NCI-H748 (cell line): Measurements from ENCODE around the gene DPPA2.
A peak's percentile ranks its signal among the peaks of the same experiment; 100 is the strongest.
"Not testable (repeated sequence)": the region's sequence is repeated elsewhere in the genome, so short reads cannot be mapped to it uniquely, and the experiment has no call there.

Source experiments
- DNase-seq: peaks from one replicate; lab custom pipeline; 2025; ENCODE audit not compliant: unreplicated experiment; lab: John Stamatoyannopoulos, UW

Gene DPPA2, protein sequence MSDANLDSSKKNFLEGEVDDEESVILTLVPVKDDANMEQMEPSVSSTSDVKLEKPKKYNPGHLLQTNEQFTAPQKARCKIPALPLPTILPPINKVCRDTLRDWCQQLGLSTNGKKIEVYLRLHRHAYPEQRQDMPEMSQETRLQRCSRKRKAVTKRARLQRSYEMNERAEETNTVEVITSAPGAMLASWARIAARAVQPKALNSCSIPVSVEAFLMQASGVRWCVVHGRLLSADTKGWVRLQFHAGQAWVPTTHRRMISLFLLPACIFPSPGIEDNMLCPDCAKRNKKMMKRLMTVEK

DNA sequence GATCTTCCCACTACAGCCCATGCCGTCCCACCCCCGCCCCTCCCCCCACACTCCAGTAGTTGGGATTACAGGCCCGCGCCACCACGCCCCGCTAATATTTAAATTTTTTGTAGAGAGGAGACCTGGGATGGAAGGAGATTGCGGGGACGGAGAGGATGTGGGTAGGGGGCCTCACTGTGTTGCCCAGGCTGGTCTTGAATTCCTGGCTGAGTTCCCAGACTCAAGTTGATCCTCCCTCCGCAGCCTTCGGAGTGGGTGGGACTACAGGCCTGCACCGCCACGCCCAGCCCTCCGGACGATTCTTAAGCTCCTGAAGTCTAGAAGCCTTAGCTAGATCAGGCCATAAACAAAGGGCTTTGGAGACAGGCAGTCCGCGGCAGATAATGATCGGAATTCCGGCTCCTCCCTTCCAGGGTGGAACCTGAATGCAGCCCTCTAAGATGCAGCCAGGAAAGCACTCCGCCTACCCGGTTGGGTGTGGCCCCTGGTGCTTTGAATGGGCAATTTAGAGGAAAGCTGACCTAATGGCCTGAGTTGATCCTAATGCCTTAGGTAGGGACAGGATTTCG lies at the start of gene DPPA2:
TSS of gene DPPA2 (minus strand) at position 356 of the 569 bp plus-strand sequence. CDS start 1,975 bp downstream, outside the sequence.
- peak; percentile 52 for DNase-seq

DNA sequence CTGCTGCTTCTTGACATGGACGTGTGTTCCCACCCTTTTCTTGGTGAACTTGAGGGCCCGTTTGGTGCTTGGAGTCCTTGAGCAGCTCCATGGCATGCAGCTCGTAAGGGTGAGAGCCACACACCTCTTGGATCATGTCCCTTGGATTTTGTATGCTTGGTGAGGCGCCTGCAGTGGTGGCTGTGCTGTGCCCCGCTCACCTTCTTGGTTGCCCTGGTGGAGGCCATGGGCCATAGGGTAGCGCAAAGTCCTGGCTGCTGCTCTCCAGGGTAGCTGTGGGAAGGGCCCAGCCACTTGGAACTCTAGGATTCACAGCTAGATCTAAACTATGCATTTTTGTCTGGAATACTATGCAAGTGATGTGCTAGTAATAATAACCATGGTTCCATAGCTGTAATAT lies 47.8 kb upstream of the DPPA2 start:
- DNase-seq = no peak

DNA sequence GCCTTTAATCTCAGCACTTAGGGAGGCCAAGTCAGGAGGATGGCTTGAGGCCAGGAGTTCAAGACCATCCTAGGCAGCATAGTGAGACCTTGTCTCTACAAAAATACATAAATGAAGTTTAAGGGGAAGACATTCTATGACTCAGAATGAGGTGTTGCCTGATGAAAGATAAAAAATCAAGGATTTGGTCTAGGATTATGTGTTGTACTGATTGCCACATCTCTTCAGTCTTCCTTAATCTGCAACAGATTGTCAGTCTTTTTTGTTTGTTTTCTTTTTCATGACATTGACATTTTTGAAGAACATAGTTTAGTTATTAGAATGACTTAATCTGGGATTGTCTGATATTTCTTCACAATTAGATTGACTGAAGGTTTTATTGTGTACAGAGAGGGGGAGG lies 47.3 kb upstream of the DPPA2 start:
- DNase-seq = no peak

DNA sequence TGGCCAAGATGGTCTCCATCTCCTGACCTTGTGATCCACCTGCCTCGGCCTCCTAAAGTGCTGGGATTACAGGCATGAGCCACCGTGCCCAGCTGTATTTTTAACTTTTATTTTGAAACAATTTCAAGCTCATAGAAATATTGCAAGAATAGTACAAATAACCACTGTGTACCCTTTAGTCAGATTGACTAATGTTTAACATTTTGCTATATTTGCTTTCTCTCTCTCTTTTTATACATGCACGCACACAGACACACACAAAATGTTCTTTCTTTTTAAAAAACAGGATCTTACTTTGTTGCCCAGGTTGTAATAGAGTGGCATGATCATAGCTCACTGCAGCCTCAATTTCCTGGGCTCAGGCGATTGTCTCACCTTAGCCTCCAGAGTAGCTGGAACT lies 46.5 kb upstream of the DPPA2 start:
- DNase-seq = no peak

DNA sequence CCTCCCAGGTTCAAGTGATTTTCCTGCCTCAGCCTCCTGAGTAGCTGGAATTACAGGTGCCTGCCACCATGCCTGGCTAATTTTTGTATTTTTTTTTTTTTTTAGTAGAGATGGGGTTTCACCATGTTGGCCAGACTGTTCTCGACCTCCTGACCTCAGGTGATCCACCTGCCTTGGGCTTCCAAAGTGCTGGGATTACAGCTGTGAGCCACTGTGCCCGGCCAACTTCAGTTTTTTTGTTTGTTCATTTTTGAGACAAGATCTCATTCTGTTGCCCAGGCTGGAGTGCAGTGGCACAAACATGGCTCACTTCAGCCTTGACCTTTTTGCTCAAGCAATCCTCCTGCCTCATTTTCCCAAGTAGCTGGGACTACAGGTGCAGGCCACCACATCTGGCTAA lies 42.5 kb upstream of the DPPA2 start:
- DNase-seq = not testable (repeated sequence)

DNA sequence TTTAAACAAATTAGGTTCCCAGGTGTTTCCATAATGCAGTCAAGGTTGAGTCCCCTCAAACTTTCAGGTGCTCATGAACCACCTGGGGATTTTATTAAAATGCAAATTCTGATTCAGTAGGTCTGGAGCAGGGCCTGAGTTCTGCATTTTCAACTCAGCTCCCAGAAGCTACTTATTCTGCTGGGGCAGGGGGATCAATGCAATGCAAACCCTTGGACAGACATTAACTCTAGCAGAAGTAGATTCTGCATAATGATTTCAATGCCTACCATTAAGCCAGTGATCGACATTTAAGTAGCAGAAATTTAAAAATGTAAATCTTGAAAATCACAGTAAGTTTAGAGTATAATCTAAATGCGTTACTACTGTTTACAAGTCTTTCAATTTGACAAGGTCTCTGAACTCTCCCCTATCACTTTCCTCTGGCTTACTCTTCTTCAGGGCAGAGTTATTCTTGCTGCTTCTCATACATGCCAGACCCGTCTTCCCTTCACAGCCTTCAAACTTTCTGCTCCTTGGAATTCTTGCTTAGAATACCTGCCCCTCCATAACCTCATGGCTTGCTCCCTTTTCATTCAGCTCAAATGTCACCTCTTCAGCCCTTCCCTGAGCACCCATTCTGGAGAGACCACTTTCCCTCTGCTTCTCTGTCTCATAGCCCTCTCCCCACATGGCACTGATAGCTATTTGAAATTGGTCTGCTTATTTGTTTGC lies 40.3 kb upstream of the DPPA2 start:
- no peak for DNase-seq

DNA sequence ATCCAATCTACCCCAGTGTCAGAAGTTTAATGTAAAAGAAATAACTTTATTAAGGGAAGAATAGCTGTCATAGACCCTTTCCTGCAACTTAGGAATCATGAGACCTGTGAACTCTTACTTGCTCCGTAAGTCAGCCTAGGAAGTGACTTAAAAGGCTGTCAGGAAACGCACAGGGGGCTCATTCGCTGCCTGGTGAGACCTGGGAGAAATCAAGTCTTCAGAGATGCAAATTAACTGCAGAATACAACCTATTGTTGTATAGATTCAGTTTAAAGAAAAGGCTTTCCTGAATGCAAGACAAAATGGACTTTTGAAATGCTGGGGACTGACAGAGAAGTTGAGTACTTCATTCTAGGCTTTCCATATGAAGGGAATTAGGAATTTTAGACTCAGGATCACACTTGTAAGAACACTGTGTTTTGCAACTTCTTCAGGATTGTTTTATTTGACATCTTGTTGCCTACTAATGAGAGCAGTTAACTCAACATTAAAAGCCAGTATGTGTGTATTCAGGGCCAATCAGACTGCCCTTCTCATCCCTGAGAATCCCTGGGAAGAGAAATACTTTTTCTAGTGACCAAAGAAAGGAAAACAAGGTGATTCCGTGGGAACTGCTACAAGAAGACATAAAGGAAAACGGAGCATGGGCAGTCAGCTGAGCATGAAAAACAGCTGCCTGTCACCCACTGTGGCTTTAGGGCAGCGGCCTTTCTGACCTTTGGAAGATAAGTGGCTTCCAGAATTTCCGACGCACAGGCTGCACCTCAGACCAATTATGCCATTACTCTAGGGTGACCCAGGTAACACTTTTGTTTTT lies 39.5 kb upstream of the DPPA2 start:
- DNase-seq = peak; percentile 33

DNA sequence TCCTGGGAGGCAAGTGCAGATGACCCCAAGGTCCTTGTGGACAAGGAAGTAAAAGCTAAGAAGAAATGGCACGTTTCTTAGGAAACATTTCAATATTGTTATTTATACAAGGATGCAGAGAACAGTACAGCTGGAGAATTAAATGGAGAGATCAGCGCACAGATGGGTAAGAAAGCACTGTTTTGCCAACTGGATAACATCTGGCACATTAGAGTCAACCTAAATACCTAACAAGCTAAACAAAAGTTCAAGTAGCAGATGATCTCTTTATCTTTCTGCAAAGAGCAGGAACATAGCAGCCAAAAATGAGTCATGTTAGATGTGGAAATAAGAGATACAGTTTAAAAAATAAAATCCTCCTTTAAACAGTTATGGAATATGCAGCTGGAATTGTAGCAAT lies 36.7 kb upstream of the DPPA2 start:
- no peak for DNase-seq

DNA sequence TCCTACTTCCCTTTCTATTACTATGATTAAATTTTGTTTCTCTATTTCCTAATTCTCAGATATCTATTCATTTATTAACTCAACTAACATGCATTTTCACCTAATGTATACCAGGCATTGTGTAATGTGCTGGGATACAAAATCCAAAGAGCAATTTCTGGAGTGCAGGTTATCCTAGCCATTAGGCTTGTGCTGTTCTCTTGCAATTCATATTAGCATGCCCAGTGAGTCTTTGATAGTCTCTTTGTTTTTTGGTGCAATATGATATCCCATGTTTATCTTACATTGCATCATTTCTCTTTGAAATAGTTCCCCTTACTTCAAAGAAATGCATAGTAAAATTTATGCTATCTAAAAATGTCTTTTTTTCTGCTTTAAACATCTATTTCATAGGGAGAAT lies 34.9 kb upstream of the DPPA2 start:
- no peak for DNase-seq

DNA sequence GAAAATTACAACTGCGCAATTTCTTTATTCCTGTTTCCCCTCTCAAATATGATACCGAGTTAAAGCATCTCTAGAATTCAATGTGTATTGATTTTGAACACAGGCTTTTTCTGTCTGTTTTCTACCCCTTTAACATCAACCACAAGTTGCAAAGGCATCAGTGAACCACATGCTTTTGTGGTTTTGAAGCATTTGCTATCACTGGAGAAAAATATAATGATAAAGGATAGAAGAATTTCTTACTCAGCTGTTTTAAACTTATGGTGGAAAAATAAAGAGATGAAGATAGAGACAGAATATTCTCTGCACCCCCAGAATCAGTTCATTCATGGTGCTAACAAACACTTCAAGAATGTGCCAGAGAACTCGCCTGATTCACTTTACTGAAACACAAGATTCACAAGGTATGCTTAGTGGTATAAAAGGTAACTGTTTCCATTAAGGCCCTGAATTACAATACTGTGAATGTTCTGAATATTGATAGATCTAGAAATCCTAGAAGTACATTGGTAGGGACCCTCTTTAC lies 30.5 kb upstream of the DPPA2 start:
- DNase-seq = no peak

DNA sequence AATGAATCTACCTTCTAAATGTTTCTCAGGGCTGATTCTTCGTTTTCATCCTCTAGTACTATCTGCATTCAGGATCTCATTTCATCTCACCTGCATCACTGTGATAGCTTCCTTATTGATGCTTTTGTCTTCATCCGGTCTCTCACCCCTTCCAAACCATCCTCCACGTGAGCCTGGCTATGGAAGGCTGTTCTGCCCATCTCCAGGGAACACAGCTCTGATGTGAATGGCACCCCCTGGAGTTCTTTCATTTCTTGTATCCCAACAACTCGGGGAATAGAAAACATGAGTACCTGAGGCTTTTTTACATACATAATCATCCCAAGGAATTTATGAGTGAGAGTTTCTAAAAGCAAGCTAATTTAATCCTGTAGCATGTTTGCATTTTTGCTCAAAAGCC lies 29.8 kb upstream of the DPPA2 start:
- no peak for DNase-seq

DNA sequence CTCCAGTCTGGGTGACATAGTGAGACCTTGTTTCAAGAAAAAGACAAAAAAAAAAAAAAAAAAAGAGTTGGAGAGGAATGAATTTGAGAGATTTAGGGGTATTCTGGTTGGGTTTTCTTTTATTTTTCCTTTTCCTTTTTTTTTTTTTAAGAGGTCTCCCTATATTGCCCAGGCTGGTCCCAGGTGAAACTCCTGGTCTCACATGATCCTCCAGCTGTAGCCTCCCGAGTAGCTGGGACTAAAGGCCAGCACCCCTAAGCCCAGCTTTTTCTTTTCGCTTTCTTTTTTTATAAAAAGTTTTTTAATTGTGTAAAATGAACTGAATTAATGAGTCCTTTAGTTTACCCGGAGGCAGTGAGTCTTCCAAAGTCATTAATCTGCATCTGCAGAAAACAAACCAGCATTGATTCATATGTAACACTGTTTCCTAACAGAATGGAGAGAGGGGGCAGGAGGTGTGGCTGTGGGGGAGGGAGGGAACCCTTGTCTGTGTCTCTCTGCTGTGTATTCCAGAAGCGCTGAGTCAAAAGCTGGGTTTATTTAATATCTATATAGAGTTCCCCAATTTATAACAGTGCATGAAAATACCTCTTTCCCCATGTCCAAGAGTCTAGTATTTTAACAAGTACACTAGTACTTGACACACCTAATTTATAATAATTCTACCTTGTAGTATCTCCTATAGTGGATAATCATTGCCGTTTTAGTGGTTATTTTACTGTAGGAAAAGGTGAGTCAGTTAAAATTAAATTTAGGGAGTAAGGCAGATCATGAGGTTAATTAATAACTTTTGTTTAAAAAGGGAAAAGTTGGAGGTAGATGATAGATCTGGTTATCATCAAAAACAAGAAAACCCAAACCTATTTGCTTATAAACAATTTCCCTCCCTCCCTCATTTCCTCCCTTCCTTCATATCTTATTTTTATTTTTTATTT lies 23.7 kb upstream of the DPPA2 start:
- no peak for DNase-seq

DNA sequence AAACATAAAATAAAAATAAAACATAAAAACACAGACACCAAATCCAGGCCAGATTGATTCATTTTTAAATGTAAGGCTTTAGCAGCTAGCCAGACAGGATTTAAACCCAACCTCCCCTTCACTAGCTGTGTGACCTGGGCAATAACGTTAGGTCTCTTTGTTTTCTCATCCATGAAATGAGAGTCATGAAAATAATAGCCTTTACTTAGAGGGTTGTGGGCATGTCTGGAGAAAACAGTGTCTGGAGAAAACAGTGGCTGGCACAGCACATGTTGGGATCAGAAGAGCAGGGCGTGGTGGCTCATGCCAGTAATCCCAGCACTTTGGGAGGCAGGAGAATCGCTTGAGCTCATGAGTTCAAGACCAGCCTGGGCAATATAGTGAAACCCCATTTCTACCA lies 22.9 kb upstream of the DPPA2 start:
- DNase-seq = peak; percentile 16

DNA sequence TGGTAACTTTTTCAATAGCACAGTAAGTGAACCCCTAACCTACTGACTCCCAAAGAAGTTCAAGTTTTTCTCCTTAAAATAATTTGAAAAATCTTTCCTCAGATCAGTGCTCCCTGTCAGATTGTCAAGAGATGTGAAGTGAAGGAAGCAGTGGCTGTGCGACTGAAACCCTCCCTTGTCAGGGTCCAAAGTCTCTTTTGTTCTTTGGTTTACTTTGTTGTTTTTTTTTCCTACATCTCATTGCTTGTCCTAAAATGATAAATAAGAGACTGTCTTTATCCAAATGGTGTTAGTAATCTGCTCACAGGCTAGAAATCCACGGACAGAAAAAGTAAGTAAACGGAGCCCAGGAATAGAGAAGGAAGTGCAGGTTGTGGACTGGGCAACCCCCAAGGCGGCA lies 22.0 kb upstream of the DPPA2 start:
- no peak for DNase-seq

DNA sequence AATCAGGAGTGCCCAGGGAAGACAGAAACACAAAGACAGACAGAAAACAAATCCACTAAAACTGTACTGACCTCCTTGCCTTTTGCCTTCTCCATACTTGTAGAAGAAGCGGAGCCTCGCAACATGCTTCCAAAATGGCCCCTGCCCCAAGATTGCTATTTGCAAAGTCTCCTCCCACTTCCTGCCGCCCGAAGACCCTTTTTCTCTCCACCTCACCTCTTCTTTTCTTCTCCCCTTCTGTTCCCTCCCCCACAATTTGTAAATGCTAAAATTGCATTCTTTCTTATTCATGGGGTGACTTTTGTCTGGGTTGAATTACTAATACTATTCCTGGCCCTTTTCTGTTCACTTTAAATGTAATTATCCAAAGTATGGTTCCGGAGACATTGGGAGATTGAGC lies 21.1 kb upstream of the DPPA2 start, which contains the start of gene DPPA4:
TSS of gene DPPA4 (minus strand) at position 154 of the 400 bp plus-strand sequence. CDS start at position 125, 29 bp downstream.
- no peak for DNase-seq

DNA sequence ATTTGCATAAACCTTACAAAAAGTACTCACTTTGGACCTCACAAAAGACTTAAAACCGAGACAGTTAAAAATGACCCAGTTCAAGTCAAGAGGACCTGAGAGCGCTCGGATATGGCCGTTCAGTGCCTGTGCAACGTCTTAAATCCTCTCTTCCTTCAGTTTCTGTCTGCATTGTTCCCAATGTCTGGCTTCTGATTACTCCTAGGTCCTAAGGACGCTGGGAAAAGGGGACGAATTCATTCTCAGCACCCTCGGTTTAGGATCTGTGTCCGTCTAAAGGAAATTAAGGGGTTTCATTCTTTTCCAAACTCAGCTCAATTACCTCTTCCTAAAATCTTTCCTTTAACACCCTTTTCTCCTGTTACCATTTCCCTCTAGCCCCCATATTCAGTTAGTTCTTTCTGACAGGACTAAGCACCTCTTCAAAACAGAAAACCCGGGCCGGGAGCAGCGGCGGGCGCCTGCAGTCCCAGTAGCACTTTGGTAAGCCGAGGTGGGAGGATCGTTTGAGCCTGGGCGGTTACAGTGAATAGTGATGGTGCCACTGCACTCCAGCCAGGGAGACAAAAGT lies 20.1 kb upstream of the DPPA2 start:
- no peak for DNase-seq

DNA sequence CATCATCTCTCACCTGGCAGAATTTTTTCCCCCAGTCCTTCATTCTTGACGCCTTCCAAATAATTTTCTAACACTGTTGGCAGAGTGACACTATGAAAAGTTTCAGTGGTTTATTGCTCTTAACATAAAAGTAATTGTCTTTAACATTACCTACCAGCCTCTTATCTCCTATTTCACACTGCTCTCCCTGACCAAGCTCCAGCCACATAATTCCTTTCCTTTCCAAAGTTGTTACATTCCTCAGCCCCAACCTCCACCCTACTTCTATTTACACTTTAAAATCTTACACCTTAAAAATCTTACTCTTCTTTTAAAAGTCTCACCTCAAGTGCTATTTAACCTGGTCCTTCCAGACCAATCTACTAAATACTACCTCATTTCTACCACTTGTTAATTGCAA lies 18.3 kb upstream of the DPPA2 start:
- DNase-seq = no peak

DNA sequence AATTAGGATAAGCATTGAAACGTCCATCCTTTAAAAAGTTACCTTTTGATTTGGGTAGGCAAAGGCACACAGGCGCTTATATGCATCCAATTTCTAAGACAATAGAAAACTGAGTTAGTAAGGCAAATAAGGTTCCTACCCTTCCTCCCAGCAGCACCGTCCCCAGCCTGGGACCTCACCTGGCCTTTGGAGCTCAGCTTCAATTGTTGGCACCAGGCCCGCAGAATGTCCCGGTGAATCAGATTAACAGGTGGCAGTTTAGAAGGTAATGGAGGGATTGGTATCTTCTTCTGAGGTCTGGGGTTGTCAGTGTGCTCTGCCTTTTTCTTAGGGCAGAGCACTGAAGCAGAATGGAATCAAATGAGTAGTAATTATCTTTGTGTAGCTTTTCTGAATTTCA lies 15.4 kb upstream of the DPPA2 start:
- DNase-seq = no peak

DNA sequence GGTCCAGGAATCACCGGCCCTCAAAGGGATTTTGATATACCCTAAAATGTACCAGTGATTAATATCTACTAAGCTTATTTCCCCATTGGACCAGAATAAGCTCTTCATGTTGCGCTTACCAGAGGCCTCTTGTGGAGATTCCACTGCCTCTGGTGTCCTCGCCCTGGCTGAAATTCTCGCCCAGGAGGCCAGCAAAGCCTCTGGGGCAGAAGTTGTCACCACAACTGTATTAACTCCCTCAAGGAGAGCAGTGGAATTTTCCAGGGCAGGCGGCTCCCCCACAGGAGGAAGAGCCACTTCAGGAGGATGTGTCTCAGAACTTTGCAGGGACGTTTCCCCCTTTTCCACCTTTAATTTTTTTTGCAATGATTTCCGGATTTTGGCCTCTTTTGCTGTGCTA lies 14.1 kb upstream of the DPPA2 start:
- no peak for DNase-seq

DNA sequence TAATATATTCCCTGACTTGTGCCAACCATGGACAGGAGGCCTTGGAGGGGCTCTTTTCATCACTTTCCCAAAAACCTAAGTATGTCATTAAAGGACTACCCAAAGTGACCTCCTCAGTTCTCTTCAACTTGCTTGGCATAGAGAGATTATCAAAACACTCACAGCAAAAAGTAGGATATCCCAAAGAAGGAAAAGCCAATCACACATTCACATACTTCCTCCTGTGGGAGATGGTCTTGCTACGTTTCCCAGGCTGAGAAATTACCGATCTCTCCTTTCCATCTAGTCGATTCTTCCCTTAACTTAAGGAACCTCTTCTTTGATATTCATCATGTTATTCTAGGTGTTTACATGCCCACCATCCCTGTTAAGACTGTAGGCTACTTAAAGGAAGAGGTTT lies 11.9 kb upstream of the DPPA2 start:
- DNase-seq = no peak
